ENCODE data around the gene SWSAP1. TPM values are rescaled to one million over a fixed set of nuclear protein-coding genes. Genes with fewer than 3 reads are reported as not detected.
"Not testable (repeated sequence)": the region's sequence is repeated elsewhere in the genome, so short reads cannot be mapped to it uniquely, and the experiment has no call there.

Gene SWSAP1, protein sequence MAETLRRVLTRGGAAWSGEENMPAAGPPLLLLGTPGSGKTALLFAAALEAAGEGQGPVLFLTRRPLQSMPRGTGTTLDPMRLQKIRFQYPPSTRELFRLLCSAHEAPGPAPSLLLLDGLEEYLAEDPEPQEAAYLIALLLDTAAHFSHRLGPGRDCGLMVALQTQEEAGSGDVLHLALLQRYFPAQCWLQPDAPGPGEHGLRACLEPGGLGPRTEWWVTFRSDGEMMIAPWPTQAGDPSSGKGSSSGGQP
- total RNA-seq: 0.73 and 0.78 TPM in 2 replicates

DNA sequence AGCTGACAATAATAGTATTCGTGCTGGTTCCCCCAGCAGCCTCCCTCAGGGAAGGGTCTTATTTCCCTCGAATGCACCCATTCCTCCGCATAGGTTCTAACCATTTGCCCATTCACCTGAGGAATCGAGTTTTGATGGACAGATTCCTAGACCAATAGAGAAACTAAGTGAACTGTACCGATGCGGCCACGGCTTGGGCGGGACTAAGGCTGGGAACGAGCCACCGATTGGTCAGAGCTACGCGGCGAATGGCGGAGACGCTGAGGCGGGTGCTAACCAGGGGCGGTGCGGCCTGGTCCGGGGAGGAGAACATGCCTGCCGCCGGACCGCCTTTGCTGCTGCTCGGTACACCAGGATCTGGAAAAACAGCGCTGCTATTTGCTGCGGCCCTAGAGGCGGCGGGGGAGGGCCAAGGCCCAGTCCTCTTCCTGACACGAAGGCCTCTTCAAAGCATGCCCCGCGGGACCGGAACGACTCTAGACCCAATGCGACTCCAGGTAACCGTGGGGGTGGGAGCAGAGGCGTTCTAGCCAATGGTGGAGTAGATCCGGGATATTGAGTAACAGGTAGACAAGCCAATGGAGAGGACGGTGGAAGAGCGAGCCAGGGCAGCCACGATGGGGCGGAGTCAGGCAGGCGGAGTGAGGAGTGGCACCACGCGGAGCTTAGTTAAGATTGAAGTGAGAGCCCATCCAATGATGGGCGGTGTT, at the start of gene SWSAP1:
Gene SWSAP1 (plus strand): TSS at position 234 of the 710 bp plus-strand sequence. CDS start 15 bp downstream, at position 249.
- DNase-seq (ENCODE audit: low read depth, low spot score): peak; percentile 99

DNA sequence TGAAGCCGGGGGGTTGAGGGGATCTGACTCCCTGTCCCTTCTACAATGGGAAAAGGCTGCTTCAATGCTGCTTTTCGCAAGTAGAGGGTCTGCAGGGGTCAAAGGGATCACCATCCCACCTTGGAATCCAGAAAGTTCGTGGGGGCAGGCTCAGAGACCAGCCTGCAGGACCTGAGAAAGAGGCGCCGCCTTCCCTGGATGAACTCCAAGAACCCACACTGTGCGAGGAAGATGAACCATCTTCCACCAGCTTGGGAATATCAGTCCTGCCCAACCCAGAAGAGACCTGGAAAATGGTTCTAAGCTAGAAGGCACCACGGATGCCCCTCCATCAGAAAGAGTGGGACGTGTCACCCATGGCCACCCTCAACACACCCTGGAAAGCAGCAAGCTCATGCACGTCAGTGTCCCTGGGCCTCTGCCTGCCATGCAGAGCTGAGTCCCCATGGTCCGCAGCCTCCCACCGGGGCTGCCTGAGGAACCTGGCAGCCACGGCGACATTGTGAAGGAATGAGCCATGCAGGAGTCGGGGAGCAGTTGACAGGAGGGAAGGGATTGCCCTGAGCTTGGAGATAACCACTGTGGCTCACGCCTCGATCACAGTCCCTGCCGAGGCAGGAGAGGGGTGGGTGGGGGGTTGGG, 49.6 kb upstream of the SWSAP1 start:
- DNase-seq (ENCODE audit: low read depth, low spot score): no peak

GRCh38 chr19:11325544-11325943, 48.9 kb upstream of the SWSAP1 start:
- no peak for DNase-seq (ENCODE audit: low read depth, low spot score)

- no peak for DNase-seq (ENCODE audit: low read depth, low spot score)
Measured at GRCh38 chr19:11330127-11330526, 44.3 kb upstream of the SWSAP1 start.

DNA sequence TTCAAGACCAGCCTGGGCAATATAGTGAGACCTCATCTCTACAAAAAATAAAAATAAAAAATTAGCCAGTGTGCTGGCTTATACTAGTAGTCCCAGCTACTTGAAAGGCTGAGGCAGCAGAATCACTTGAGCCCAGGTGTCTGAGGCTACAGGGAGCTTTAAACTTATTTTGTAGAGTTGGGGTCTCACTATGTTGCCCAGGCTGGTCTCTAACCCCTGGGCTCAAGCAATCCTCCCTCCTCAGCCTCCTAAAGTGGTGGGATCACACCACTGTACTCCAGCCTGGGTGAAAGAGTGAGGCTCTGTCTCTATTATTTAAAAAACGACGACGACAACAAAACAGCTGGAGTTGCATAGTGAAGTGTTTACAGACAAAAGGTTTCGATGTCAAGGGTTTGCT, 43.0 kb upstream of the SWSAP1 start:
- DNase-seq (ENCODE audit: low read depth, low spot score): no peak

DNA sequence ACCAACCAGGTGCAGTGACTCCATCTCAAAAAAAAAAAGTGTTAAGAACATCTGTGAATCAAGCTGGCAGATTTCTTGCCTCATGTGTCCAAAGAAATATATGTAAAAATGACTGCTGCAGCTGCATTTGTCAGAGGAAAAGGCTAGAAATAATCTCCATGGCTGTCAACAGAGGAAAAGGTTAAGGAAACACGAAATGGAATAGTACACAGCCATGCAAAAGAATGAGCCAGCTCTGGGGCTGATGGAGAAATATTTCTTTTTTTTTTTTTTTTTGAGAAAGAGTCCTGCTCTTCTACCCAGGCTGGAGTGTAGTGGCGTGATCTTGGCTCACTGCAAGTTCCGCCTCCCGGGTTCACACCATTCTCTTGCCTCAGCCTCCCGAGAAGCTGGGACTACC, 41.6 kb upstream of the SWSAP1 start:
- DNase-seq (ENCODE audit: low read depth, low spot score): no peak

DNA sequence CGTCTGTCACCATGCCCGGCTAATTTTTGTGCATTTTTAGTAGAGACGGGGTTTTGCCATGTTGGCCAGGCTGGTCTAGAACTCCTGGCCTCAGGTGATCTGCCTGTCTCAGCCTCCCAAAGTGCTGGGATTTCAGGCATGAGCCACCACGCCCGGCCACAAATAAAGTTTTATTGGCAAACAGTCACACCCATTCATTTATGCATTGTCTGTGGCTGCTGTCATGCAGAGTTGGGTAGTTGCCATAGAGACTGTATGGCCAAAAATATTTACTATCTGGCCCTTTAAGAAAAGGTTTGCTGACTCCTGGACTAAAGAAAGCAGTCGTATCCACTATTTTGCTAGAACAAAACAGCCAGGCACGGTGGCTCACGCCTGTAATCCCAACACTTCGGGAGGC, 40.6 kb upstream of the SWSAP1 start:
- DNase-seq (ENCODE audit: low read depth, low spot score): not testable (repeated sequence)

DNA sequence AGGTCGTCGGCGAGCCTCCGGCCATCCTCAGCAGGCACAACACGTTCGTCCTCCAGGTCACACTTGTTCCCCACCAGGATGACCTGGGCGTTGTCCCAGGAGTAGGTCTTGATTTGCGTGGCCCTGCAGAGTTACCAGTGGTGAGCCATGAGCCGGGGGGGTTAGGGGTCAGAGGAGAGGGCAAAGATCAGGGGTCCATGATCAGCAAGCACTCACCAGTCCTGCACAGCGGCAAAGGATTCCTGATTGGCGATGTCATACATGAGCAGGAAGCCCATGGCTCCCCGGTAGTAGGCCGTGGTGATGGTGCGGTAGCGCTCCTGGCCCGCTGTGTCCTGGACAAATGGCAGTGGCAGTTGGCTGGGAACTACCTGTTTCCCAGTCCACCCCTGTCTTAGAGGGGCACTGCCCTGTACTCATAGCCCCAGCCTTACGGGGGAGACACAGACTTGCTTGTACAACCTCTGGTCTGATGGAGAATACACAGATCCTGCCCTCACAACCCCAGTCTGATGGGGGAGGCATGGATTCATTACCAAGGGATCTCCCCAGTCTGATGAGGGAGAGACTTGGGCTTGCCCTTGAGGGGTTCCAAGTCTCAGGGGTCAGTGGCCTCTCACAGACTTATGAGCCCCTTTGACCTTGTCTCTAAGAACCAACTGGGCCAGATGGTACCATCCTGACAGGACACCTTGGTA, 38.9 kb upstream of the SWSAP1 start:
- DNase-seq (ENCODE audit: low read depth, low spot score): no peak

GRCh38 chr19:11337080-11337479, 37.4 kb upstream of the SWSAP1 start:
- DNase-seq (ENCODE audit: low read depth, low spot score): no peak

- no peak for DNase-seq (ENCODE audit: low read depth, low spot score)
Measured at GRCh38 chr19:11338121-11338520, 36.3 kb upstream of the SWSAP1 start.

DNA sequence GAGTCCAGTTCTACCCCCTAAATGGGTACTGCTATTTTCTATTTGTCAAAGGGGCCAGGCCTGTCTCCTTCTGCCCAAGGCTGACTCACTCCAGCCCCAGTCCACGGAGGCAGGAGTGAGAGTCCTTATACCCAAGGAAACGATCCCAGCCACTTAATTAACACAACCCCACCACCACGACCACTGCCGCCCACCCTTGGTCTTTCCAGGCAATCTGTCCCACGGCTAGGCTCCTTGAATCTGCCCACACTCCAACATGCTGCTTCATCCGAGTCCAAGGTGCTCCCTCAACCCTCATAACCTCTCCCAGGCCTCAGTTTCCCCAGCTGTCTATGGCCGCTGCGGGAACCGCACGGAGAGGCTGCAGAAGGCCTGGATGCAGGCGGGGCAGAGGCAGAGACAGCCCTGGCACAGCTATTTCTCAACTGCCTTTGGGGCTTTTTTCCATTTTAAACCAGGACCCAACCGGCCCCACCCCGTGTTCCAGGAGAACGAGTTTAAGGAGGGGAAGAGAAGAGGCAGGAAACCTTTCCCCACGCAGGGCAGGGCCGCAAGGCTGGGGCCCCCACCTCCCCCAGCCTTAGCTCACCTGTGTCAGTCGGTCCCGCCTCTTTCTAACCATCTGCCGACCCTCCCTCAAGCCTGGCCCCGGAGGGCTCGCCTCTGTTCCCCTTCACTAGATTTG, 35.8 kb upstream of the SWSAP1 start:
- DNase-seq (ENCODE audit: low read depth, low spot score): no peak

DNA sequence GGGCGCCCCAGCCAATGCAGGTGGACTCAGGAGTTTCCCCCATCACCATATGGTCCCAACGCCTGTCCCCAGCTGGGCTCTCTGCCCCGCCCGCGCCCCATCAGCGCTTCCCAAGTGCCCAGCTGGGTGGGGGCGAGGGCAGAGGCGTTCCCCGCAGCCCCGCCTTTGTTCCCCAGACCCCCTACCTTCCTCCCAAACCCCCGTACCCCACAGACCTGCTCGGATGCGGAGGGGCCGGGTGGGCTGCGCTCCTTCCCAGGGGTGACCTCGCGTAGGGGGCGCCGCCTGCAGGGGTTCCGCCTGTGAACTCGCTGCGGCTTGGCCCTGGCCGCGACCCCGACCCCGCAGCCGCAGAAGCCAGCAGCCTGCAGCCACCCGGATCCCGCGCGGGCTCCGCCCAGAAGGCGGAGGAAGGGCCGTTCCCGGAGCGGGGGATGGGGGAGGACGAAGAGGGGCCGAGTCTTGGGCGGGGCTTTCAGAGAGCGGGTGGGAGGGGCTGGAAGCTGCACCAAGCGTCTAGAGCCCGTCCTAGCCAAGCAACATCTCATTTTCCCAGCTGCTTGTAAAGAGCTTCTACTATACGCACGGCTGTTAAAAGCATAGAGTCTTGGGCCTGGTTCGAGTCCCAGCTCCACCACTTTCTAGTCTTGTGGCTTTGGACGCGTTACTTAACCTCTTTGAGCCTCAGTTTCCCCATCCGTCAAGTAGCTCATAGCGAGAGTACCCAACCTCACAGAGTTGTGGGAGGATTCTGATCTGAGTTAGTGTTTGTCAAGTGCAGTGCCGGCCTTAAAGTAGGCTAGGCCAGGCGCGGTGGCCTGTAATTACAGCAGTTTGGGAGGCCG, 35.0 kb upstream of the SWSAP1 start, which contains the start of gene RAB3D:
Gene RAB3D (minus strand): TSS at position 404 of the 845 bp plus-strand sequence. CDS start 2,258 bp downstream, outside the sequence.
- peak; percentile 57 for DNase-seq (ENCODE audit: low read depth, low spot score)

DNA sequence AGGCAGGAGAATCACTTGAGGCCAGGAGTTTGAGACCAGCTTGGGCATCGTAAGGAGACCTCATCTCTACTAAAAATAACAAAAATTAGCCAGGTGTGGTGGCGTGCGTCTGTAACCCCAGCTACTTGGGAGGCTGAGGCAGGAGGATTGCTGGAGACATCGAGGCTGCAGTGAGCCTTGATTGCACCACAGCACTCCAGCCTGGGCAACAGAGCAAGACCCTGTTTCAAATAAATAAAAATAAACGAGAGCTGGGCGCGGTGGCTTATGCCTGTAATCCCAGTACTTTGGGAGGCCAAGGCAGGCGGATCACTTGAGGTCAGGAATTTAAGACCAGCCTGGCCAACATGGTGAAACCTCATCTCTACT, 34.4 kb upstream of the SWSAP1 start:
- DNase-seq (ENCODE audit: low read depth, low spot score): not testable (repeated sequence)

DNA sequence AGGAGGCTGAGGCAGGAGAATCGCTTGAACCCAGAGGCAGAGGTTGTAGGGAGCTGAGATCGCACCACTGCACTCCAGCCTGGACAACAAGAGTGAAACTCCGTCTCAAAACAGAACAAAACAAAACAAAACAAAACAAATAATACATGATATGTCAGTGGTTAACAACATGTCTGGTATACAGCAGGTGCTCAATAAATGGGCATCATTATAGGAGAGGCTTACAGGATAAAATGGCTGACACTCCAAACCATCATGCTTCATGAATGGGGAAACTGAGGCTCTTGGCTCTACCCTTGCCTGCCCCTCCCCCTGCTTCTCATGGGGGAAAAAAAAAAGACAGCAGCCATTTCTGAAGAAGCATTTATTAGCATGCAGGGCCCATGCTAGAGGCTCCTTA, 32.0 kb upstream of the SWSAP1 start:
- DNase-seq (ENCODE audit: low read depth, low spot score): no peak

GRCh38 chr19:11345122-11345803, 29.2 kb upstream of the SWSAP1 start:
- no peak for DNase-seq (ENCODE audit: low read depth, low spot score)

GRCh38 chr19:11346104-11346940, 28.1 kb upstream of the SWSAP1 start, which contains the start of the genes CCDC159 and TMEM205:
Gene CCDC159, plus strand, starts transcription at chr19:11346519. Its CDS starts 88 bp downstream, at chr19:11346607.
Gene TMEM205, minus strand, starts transcription at chr19:11346268. Its CDS starts 649 bp downstream, at chr19:11345619.
- DNase-seq (ENCODE audit: low read depth, low spot score): peak; percentile 94

DNA sequence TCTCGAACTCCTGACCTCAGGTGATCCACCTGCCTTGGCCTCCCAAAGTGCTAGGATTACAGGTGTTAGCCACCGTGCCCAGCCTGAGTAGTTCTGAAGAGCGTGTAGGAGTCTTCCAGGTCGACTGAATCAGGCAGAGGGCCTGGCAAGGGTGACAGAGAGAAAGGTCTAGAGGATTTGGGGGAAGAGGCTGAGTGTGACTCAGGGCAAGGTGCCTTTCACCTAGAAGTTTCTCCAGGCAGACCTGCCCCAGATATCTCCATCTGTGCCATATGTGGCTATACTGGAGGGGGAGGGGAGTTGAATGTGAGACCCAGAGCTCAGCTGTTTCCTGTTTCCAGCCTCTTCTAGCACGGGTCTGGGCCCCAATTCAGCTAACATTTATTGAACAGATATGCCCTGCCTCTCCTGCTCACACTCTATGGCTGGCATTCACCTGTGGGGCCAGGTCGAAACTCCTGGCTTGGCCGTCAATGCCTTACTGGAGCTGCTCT, 26.9 kb upstream of the SWSAP1 start:
- no peak for DNase-seq (ENCODE audit: low read depth, low spot score)

GRCh38 chr19:11349171-11349570, 25.3 kb upstream of the SWSAP1 start:
- no peak for DNase-seq (ENCODE audit: low read depth, low spot score)

Data from pulmonary artery endothelial cell (primary cell).